GM13977 (cell line): ENCODE measurements around the gene GMNN.

ENCODE experiments used
- DNase-seq: peaks from one replicate; pipeline ENCODE4 v3.0.0; 2012; ENCODE audit warnings: low spot score
- in situ Hi-C: fragments of 300-500 bp; cut with MboI; formaldehyde crosslinking; loops from one replicate; pipeline ENCODE4 v1.12.0; 2022; ENCODE audit warnings: low sequenced_read_pairs, low pct_unique_long_range_greater_than_20kb, mixed read lengths, inconsistent platforms; ENCODE audit not compliant: unreplicated experiment
- TF ChIP-seq, protein P1 (sequence below): IDR thresholded peaks from 2 replicates; pipeline ENCODE4 v1.5.1; 2012; ENCODE audit warnings: mild to moderate bottlenecking, control low read depth; ENCODE audit not compliant: insufficient read depth; ENCODE audit errors: extremely low read depth, missing control alignments

Gene GMNN

GRCh38 chr6:24824142-24824938 is 49.6 kb downstream of the GMNN start:
- DNase-seq, result no peak
- TF ChIP-seq, protein P1, sequence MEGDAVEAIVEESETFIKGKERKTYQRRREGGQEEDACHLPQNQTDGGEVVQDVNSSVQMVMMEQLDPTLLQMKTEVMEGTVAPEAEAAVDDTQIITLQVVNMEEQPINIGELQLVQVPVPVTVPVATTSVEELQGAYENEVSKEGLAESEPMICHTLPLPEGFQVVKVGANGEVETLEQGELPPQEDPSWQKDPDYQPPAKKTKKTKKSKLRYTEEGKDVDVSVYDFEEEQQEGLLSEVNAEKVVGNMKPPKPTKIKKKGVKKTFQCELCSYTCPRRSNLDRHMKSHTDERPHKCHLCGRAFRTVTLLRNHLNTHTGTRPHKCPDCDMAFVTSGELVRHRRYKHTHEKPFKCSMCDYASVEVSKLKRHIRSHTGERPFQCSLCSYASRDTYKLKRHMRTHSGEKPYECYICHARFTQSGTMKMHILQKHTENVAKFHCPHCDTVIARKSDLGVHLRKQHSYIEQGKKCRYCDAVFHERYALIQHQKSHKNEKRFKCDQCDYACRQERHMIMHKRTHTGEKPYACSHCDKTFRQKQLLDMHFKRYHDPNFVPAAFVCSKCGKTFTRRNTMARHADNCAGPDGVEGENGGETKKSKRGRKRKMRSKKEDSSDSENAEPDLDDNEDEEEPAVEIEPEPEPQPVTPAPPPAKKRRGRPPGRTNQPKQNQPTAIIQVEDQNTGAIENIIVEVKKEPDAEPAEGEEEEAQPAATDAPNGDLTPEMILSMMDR, result no peak
- in situ Hi-C loops, result no loop called here

- TF ChIP-seq, protein P1, result no peak
- in situ Hi-C loops, result no loop called here
- DNase-seq, result no peak
Observed at GRCh38 chr6:24825130-24825630, 50.4 kb downstream of the GMNN start.

- TF ChIP-seq, protein P1, result no peak
- in situ Hi-C loops, result no loop called here
- DNase-seq, result no peak
Observed at GRCh38 chr6:24827162-24827561, 52.4 kb downstream of the GMNN start.

GRCh38 chr6:24827970-24828369 is 53.2 kb downstream of the GMNN start:
- TF ChIP-seq, protein P1, result no peak
- in situ Hi-C loops, result no loop called here
- DNase-seq, result no peak

DNA sequence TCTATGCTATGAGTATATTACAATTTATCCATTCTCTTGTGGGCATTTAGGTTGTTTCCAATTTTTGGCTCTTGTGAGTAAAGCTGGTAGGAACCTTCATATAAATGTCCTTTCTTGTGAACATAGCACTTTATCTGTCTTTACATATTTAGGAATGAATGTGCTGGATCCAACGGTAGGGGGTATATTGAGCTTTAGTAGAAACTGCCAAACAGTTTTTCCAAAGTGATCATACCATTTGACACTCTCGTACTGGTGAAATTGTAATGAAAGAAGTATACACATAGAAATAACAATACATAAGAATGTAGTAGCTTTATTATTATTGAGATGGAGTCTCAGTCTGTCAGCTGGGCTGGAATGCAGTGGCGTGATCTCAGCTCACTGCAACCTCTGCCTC is 54.9 kb downstream of the GMNN start:
- no peak for DNase-seq

GRCh38 chr6:24831771-24832716 is 57.3 kb downstream of the GMNN start:
- TF ChIP-seq, protein P1, result no peak
- DNase-seq, result no peak
- in situ Hi-C loops, result no loop called here

More for the DNA sequence above, 54.9 kb downstream of the GMNN start:
- TF ChIP-seq, protein P1, result no peak
- in situ Hi-C loops, result no loop called here
